ENCODE data around the gene BAHCC1. TPM values are rescaled to one million over a fixed set of nuclear protein-coding genes. Genes with fewer than 3 reads are reported as not detected.

The BAHCC1 gene
- total and polyA plus RNA-seq, 2 of the 8 experiments (the other 6 are each of a cell fraction or from before 2014, with no cell fraction given): 0.26 to 0.58 TPM

DNA sequence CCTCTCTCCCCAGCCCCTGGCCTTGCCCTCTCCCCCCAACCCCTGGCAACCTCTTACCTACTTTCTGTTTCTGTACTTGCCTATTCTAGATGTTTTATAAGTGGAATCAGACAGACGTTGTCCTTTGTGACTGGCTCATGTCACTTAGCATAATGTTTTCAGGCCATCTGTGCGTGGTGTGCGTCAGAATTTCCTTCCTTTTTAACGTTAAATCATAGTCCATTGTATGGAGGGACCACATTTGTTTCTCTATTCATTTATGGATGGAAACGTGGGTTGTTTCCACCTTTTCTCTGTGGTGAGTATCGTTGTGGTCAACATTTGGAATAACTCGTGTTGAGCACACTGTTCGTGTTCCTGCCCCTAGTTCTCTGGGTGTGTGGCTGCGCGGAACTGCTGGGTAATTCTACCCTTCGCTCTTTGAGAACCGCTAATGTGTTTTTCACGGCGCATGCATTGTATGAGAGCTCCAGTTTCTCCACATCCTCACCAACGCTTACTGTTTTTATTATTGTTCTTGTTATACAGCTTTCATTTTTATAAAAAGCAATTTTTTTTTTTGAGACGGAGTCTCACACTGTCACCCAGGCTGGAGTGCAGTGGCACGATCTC is 91.0 kb downstream of the BAHCC1 start (continued):
- TF ChIP-seq TEAD4 (IDR thresholded peaks at IDR 0.05; ENCODE audit: low read depth, low read length): no peak
- TF ChIP-seq, protein P1, sequence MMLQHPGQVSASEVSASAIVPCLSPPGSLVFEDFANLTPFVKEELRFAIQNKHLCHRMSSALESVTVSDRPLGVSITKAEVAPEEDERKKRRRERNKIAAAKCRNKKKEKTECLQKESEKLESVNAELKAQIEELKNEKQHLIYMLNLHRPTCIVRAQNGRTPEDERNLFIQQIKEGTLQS (IDR thresholded peaks at IDR 0.05; ENCODE audit: insufficient read depth, low read depth, low read length): no peak

Measured in H1 (cell line).